ENCODE measurements around the gene RND2.

RND2 gene

GRCh38 chr17:43020030-43020621 is 4.9 kb upstream of the RND2 start:
- TF ChIP-seq CTCF (IDR thresholded peaks at IDR 0.05), result no peak

- TF ChIP-seq CTCF (IDR thresholded peaks at IDR 0.05), result no peak
These were observed 4.0 kb upstream of the RND2 start for GRCh38 chr17:43020789-43021740.

- TF ChIP-seq CTCF (IDR thresholded peaks at IDR 0.05), result no peak
These were observed 3.1 kb upstream of the RND2 start, which contains the start of gene VAT1 for GRCh38 chr17:43021741-43022512. Gene VAT1 (minus strand): TSS chr17:43022385. CDS start chr17:43022322, 63 bp downstream.

- no peak for TF ChIP-seq CTCF (IDR thresholded peaks at IDR 0.05)
These were observed 243 bp downstream of the RND2 start for GRCh38 chr17:43025290-43025657.

- TF ChIP-seq CTCF (IDR thresholded peaks at IDR 0.05), result no peak
These were observed 921 bp downstream of the RND2 start for GRCh38 chr17:43025766-43026537.

GRCh38 chr17:43026595-43026994 is 1.6 kb downstream of the RND2 start:
- TF ChIP-seq CTCF (IDR thresholded peaks at IDR 0.05), result no peak

Data from LNCAP (cell line).